MM.1S (cell line): ENCODE data around the gene WNT8B.

ENCODE experiments used
- CTCF ChIP-seq: fragments of 300-600 bp; sonication (generic); IDR thresholded peaks from 2 replicates; pipeline ENCODE4 v1.5.1; 2016; ENCODE audit warnings: antibody characterized with exemption, low read length, mixed read lengths
- EZH2 ChIP-seq: fragments of 300-600 bp; sonication (generic); optimal IDR thresholded peaks from 2 replicates; pipeline ENCODE3; 2017; ENCODE audit warnings: low read depth, mild to moderate bottlenecking, antibody characterized with exemption, low read length, mixed read lengths

GRCh38 chr10:100504096-100504495 is 41.3 kb downstream of the WNT8B start:
- no peak for TF ChIP-seq EZH2
- TF ChIP-seq CTCF, result no peak
